ENCODE results near the gene CHCHD6.

DNA sequence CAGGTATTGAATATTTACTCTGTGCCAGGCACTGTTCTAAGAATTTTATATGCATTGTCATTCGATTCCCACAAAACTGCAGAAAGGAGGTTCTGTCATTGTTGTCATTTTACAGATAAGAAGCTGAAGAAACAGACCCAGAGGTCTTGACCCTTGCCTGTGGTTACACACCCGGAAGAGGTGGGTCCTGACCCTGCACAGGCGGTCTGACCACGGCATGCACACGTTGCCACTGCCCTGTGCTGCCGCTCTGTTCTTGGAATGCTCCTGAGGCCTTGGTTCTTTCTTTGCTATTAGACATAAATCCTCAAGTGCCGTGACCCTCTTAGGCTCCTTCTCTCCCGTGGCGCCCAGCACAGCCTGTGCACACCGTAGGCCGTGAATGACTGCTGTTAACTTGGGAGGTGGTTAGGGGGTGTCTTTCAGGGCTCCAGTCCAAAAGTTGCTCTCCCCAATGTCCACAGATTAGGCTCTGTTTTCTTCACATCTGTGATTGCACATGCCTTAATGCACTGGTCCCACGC is 204.8 kb downstream of the CHCHD6 start:
- TF ChIP-seq, protein P1, sequence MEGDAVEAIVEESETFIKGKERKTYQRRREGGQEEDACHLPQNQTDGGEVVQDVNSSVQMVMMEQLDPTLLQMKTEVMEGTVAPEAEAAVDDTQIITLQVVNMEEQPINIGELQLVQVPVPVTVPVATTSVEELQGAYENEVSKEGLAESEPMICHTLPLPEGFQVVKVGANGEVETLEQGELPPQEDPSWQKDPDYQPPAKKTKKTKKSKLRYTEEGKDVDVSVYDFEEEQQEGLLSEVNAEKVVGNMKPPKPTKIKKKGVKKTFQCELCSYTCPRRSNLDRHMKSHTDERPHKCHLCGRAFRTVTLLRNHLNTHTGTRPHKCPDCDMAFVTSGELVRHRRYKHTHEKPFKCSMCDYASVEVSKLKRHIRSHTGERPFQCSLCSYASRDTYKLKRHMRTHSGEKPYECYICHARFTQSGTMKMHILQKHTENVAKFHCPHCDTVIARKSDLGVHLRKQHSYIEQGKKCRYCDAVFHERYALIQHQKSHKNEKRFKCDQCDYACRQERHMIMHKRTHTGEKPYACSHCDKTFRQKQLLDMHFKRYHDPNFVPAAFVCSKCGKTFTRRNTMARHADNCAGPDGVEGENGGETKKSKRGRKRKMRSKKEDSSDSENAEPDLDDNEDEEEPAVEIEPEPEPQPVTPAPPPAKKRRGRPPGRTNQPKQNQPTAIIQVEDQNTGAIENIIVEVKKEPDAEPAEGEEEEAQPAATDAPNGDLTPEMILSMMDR (IDR thresholded peaks at IDR 0.05; ENCODE audit: borderline replicate concordance, extremely low read depth, low read length, poor library complexity, severe bottlenecking), result no peak
- TF ChIP-seq EZH2 (IDR thresholded peaks at IDR 0.05; ENCODE audit: borderline replicate concordance, low read depth, low read length, severe bottlenecking), result no peak

Measured in DND-41 (cell line).